Activated naive CD4-positive, alpha-beta T cell (primary cell): Measurements from ENCODE around the gene PJVK.
"Not testable (repeated sequence)": the region's sequence is repeated elsewhere in the genome, so short reads cannot be mapped to it uniquely, and the experiment has no call there.

Experiments
- DNase-seq, 4 experiments: peaks; one replicate each; lab custom pipeline; 2025; lab: John Stamatoyannopoulos, UW

The PJVK gene

DNA sequence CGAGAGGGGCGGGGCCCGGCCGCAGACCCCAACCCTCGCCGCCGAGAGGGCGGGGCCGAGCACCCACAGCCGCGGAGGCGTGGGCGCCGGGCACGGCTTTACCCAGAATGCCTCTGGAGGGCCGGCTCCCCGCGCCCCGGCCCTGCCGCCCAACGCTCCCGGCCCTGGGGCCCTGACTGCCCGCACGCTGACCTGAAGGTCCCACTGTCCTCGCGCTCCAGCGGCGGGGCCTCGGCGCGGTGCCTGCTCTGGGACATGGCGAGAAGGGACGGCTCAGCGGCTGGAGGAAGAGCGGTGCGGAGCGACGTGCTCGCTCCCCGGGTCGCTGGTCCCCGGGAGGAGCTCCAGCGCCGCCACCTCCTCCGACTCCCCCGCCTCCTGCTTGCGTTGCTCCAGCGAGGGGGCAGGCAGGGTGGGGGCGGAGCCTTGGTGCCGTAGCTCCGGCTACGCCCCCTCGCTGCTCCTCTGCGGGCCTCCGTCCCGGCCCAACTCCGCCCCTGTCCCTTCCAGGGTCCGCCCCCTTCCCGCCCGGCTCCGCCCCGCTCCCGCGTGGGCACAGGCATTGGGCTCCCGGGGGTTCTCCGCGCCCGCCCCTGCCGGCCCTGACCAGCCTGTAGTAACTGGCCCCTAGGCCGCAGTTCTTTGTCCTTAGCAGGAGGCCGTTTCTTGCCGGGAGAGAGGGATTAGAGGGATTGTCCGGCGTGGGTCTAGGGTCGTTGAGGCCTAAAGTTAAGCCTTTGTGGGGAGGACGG is at the start of gene PJVK, which contains the start of gene PRKRA:
PJVK (plus strand) TSS at position 605 of the 752 bp plus-strand sequence. CDS start 2,032 bp downstream, outside the sequence.
PRKRA (minus strand) TSS at position 402 of the 752 bp plus-strand sequence; CDS start at position 257, 145 bp downstream.
- peak; percentile 76 to 95 (median 88) for DNase-seq

- no peak for DNase-seq
Observed at GRCh38 chr2:178401994-178402437, 49.2 kb upstream of the PJVK start.

GRCh38 chr2:178403671-178404306 is 47.4 kb upstream of the PJVK start:
- no peak for DNase-seq

DNA sequence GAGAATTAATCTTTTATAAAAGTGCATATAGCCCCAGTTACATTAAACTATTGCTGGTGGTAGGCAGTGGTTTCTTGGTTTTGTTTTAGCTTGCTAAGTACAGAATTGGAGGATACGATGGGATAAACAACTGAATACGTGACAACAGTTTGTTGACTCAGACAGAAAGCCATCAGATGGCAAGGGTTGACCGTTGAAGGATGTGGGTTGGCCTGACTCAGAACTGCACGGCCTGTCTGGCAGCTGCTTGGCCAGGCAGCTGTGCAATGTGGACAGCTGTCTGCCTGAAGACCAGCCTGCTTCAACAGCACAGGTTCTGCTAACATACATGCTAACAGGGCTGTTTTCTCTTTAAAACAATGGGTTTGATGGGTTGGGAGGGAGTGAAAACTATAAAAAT is 46.8 kb upstream of the PJVK start:
- no peak for DNase-seq

DNA sequence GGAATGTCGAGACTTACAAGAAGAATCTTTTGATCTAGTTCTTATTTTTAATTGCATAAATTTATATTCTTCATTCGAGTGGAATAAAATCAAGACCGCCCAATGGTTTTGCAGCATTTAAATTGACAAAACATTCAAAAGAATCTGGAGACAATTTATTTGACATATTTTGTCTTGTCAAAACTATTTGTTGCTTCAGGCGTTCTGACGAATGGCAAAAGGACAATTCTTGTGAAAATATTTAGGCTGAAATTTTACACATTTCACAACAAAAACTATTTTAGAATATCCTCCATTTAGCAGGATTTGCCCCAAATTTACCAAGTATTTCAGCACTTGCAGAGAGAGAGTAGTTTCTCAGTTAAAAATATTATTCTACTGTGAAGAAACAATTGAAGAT is 41.9 kb upstream of the PJVK start:
- DNase-seq = no peak

- DNase-seq = no peak
Observed at GRCh38 chr2:178412047-178412446, 39.1 kb upstream of the PJVK start.

- not testable (repeated sequence) for DNase-seq
Observed at GRCh38 chr2:178412453-178412852, 38.7 kb upstream of the PJVK start.

DNA sequence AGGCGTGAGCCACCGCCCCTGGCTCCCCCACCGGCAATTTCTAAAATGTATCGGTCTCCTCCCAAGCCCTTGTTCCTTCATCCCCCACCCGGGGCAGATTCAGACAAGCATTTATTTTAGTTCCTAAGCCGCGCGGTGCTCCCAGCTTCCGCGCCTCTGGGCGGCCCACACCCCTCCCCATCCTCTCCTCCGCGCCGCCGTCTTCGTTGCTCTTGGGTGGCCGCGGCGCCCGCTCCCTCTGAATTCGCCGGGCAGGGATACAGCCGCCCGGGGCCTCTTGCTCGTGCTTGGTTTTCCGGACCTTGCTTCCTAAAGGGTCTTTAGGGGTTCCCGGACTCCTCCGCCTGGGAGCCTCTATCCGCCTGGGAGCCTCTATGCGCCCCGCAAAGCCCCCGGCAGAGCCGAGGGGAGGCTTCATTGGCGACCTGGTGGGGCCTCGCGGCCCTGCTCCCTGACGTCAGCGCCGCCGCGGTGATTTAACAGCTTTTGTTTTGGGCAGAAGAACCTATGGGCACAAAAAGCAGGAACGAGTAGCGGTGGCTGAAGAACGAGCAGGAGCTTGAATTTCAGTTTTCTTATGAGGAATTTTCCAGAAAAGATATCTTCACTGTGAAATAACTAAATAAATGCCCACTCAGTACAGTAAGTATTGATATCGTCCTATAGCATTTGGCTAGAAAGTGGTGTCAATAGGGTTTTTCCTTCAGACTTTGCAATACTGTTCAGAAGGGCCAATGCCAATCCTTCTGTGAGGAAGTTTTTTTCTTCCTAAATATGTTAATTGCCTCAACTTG is 37.5 kb upstream of the PJVK start:
- peak; percentile 24 to 59 (median 46) for DNase-seq

GRCh38 chr2:178414266-178415247 is 36.6 kb upstream of the PJVK start:
- peak; percentile 8 to 50 (median 29) for DNase-seq

- no peak for DNase-seq
Observed at GRCh38 chr2:178415979-178416378, 35.2 kb upstream of the PJVK start.

DNA sequence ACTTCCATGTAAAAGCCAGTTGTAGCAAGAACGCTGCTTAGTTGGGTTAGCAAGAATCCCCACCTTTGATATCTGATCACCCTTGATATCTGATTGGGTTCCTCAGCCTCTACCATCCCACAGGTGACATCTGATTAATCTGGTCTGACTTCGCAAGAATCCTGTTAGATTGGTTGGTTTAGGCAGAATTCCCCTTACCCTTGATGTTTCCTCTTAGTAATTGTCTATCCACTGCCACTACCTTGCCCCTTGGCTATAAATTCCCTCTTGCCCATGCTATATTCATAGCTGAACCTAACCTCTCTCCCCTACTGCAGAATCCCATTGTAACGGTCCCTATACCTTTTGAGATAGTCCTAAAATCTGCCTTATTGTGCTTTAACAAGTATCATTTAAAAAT is 33.3 kb upstream of the PJVK start:
- no peak for DNase-seq

DNA sequence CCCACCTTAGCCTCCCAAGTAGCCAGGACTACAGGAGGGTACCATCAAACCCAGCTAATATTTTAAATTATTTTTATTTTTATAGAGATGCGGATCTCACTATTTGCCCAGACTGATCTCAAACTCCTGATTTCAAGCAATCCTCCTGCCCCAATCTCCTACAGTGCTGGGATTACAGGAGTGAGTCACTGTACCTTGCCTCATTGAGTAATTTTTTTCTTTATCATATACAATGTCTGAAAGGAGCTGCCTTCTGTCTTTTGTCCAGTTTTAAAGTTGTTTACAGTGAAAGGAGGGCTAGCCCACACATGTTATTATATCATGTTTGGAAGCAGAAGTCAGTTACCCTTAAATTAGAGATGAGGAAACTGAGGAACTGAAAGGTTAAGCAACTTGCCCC is 32.8 kb upstream of the PJVK start:
- no peak for DNase-seq

DNA sequence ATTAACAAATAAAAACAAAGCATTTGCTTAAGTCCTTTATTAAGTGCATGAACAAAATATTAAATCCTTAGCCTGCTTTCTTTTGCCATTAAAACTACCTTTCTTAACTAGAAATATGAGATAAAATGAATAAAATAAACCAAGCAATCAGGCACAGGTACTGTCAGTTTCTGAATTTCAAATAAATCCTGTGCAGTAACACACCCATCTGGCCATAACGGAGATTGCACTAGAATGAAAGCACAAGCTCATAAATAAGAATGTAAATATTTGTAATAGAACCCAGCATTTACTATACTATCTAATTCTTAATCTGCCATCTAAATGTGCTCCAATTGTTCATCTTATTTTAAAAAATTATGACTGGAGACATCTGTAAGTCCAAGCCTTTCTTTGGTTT is 32.1 kb upstream of the PJVK start:
- DNase-seq = no peak

DNA sequence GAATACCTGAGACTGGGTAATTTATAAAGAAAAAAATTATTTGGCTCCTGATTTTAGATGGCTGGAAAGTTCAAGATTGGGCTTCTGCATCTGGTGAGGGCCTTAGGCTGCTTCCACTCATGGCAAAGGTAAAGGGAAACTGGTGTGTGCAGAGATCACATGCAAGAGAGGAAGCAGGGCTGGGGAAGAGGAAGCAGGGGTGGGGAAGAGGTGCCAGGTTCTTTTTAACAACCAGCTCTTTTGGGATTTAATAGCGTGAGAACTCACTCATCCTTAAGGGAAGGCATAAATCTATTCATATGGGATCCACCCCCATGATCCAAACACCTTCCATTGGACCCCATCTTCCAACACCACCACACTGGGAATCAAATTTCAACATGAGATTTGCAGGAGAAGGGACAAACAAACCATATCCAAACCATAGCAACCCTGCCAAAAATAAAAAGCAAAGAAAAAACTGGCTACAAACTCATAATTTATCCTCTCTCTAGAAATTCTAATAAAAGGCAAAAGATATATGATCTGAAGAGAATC is 30.6 kb upstream of the PJVK start:
- no peak for DNase-seq

DNA sequence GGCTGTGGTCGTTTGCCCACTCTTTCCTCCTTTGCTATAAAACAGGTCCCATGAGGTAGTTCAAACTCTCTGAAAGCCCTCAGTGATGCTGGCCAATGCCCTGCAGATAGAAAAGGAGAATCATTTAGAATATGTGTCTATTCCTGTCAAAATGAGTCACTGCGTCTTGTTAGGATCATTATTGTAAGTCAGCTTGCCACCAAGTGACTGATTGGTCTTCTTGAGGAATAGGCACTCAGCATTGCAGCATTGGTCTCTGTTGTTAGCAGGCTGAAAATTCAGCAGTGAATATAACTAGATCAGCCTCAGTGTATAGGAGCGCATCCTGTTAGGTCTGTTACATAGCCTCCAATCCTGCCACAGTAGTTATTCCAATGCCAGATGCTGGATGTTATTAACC is 29.1 kb upstream of the PJVK start:
- no peak for DNase-seq

GRCh38 chr2:178423746-178424145 is 27.4 kb upstream of the PJVK start:
- not testable (repeated sequence) for DNase-seq

DNA sequence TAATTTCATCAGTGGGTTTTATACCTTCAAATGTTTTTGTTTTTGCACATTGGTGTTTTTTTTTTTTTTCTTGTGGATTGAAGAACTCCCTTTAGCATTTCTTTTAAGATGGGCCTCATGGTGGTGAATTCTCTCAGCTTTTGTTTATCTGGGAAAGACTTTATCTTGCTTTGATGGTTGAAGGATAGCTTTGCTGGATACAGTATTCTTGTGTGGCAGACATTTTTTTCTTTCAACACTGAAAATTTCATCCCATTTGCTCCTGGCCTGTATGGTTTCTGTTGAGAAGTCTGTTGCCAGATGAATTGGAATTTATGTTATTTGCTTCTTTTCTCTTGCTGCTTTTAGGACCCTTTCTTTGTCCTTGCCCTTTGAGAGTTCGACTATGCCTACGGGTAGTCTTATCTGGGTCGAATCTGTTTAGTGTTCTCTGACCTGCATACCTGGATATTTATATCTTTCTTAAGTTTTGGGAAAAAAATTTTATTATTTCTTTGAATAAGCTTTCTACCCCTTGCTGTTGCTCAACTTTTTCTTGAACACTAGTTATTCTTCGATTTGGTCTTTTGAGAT is 25.8 kb upstream of the PJVK start:
- DNase-seq = no peak

DNA sequence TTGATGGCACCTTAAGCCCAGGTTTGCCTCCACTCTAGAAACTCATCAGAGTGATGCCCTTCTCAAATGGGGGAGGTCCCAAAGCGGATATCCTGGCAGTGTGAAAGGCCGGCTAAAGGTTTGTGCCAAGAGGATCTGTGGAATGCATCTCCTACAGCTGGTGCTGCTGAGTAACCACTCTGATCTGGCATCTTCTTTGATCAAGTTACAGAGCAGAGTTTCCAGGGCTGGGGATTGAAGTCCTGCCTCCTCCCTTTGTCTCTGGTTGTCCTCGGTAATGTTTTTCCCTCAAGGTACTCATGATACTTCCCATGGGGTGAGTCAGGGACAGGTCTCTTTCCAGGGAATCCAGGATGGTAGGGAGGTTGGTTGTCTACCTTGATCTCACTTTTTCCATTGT is 24.8 kb upstream of the PJVK start:
- DNase-seq = no peak

DNA sequence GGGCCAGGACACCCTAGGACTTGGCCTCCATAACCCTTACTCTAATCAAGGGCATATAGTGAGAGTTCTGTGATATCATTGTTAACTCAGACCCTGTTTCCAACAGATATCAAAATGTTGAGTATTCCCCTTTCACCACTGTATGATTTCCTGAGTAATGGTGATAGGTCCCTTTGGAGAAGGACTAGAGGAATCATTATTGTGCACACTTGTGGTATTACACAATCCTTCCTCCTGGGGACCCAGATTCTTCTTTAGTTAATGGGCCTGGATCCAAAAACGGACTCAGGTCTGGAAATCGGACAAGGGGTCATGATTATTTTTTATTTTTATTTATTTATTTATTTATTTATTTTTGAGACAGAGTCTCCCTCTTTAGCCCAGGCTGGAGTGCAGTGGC is 23.7 kb upstream of the PJVK start:
- DNase-seq = no peak

GRCh38 chr2:178428396-178428806 is 22.8 kb upstream of the PJVK start:
- no peak for DNase-seq

- no peak for DNase-seq
Observed at GRCh38 chr2:178429336-178429735, 21.8 kb upstream of the PJVK start.
